ENCODE results near the gene ZNF154.

The ZNF154 gene

GRCh38 chr19:57672466-57672865 lies 36.5 kb downstream of the ZNF154 start:
- DNase-seq = no peak

- DNase-seq = no peak
Measured at GRCh38 chr19:57671124-57671895, 37.7 kb downstream of the ZNF154 start.

GRCh38 chr19:57668635-57669034 lies 40.4 kb downstream of the ZNF154 start, which contains the start of gene ZSCAN4:
ZSCAN4 (plus strand) TSS chr19:57668935; CDS start chr19:57676146, 7,211 bp downstream.
- DNase-seq = no peak

- no peak for DNase-seq
Measured at GRCh38 chr19:57667228-57667627, 41.8 kb downstream of the ZNF154 start.

- no peak for DNase-seq
Measured at GRCh38 chr19:57665261-57665806, 43.7 kb downstream of the ZNF154 start.

GRCh38 chr19:57664269-57665127 lies 44.5 kb downstream of the ZNF154 start:
- no peak for DNase-seq

GRCh38 chr19:57656346-57656745 lies 52.7 kb downstream of the ZNF154 start:
- DNase-seq = no peak

- no peak for DNase-seq
Measured at GRCh38 chr19:57655443-57655842, 53.6 kb downstream of the ZNF154 start.

- DNase-seq = no peak
Measured at GRCh38 chr19:57653689-57654088, 55.3 kb downstream of the ZNF154 start.

- no peak for DNase-seq
Measured at GRCh38 chr19:57651654-57651996, 57.4 kb downstream of the ZNF154 start.

- no peak for DNase-seq
Measured at GRCh38 chr19:57648331-57649003, 60.5 kb downstream of the ZNF154 start.
